Left lung (tissue), 10 donors: ENCODE measurements around the gene HCAR2. TPM values are rescaled to one million over a fixed set of nuclear protein-coding genes. Genes with fewer than 3 reads are reported as not detected.

Source experiments
- ATAC-seq: fragments of 200-7000 bp; cut with Tn5 transposase; one replicate; pipeline ENCODE4 v1.9.1; 2020; ENCODE audit warnings: moderate library complexity
- DNase-seq, 4 donors: peaks; one replicate each; pipeline ENCODE4 v3.0.0-alpha.2; 2013 to 2020
- H3K27ac ChIP-seq, 2 donors: fragments of 200-600 bp; sonication (generic) in 1 of 2; one replicate each; pipeline versions ENCODE4 v1.5.0 to v1.8.0; 2020 to 2021
- H3K27me3 ChIP-seq, 2 donors: fragments of 200-600 bp; sonication (generic) in 1 of 2; one replicate each; pipeline versions ENCODE4 v1.5.0 to v1.8.0; 2020 to 2021
- H3K36me3 ChIP-seq, 2 donors: fragments of 200-600 bp; sonication (generic) in 1 of 2; one replicate each; pipeline versions ENCODE4 v1.5.0 to v1.8.0; 2020 to 2021
- H3K4me1 ChIP-seq, 2 donors: fragments of 200-600 bp; one replicate each; pipeline ENCODE4 v1.8.0; 2021
- H3K4me3 ChIP-seq, 2 donors: fragments of 200-600 bp; sonication (generic) in 1 of 2; one replicate each; pipeline versions ENCODE4 v1.5.0 to v1.8.0; 2020 to 2021; ENCODE audit warnings: mild to moderate bottlenecking in 1 of 2
- H3K9me3 ChIP-seq, 2 donors: fragments of 200-600 bp; sonication (generic) in 1 of 2; one replicate each; pipeline versions ENCODE4 v1.5.0 to v1.8.0; 2020 to 2021
- intact Hi-C, 2 donors: fragments of 100-400 bp; cut with DNase I; formaldehyde crosslinking; loops; one replicate each; pipeline versions ENCODE4 v1.11.2 to v1.14.2; 2022
- polyA plus RNA-seq, 6 donors: library from polyadenylated mRNA; unstranded; fragments of 120-200 nt; gene quantifications; one replicate each; pipeline ENCODE4 v1.2.1, GENCODE V29; 2013; ENCODE audit not compliant: insufficient read length in 6 of 6
- total RNA-seq, 2 donors: library from RNA; stranded (reverse); fragmentation: NEBNext Ultra II Directional; extraction: Animal tissue kit (Norgen Biotek cat#: 25700); gene quantifications; one replicate each; pipeline ENCODE4 v1.2.1, GENCODE V29; 2021
- TF ChIP-seq, protein P1 (sequence below), 2 donors: fragments of 200-600 bp; sonication (generic) in 1 of 2; IDR thresholded peaks; one replicate each; pipeline versions ENCODE4 v1.5.0 to v1.8.0; 2021; ENCODE audit warnings: antibody characterized with exemption in 2 of 2
- donor health status: DM: no; HTN: yes; CAD: no.
- donor health status: DM: no; HTN: no; CAD: no.

HCAR2 gene
- total and polyA plus RNA-seq, 8 donors: 0.10 to 5.1 (median 0.25) TPM

- no peaks in the 10 kb centered on the region for H3K27me3 ChIP-seq
- peaks cover 0 to 49% of the 10 kb centered on the region in 2 donors for H3K4me1 ChIP-seq
- no peak for DNase-seq
- TF ChIP-seq, protein P1, sequence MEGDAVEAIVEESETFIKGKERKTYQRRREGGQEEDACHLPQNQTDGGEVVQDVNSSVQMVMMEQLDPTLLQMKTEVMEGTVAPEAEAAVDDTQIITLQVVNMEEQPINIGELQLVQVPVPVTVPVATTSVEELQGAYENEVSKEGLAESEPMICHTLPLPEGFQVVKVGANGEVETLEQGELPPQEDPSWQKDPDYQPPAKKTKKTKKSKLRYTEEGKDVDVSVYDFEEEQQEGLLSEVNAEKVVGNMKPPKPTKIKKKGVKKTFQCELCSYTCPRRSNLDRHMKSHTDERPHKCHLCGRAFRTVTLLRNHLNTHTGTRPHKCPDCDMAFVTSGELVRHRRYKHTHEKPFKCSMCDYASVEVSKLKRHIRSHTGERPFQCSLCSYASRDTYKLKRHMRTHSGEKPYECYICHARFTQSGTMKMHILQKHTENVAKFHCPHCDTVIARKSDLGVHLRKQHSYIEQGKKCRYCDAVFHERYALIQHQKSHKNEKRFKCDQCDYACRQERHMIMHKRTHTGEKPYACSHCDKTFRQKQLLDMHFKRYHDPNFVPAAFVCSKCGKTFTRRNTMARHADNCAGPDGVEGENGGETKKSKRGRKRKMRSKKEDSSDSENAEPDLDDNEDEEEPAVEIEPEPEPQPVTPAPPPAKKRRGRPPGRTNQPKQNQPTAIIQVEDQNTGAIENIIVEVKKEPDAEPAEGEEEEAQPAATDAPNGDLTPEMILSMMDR (IDR thresholded peaks at IDR 0.05): no peak
- no peaks in the 10 kb centered on the region for H3K36me3 ChIP-seq
- no peak overlapping the region for H3K4me3 ChIP-seq
- H3K27ac ChIP-seq: peak overlapping the region in 1 of 2 donors; percentile 45
- intact Hi-C loops: no loop called here
- no peak for ATAC-seq
- H3K9me3 ChIP-seq: no peaks in the 10 kb centered on the region
Measured at GRCh38 chr12:122747224-122748135, 44.3 kb upstream of the HCAR2 start.

DNA sequence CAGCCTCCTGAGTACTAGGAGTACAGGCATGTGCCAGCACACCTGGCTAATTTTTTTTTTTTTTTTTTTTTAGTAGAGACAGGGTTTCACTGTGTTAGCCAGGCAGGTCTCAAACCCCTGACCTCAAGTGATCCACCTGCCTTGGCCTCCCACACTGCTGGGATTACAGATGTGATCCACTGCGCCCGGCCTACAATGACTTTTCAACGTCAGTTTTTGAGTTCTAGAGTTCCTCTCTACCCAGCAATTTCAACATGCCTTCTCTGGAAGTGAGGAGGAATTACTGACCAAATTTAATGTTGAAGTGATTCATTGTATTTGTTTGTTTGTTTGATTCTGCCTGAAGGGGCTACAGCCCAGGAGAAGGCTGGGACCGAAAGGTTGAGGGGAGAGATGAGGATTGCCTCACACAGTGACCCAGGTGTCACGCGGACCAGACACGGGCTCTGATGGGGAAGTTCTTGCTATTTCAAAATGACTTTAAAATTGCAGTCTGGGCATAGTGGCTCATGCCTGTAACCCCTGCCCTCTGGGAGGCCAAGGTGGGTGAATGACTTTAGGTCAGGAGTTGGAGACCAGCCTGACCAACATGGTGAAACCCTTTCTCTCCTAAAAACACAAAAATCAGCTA is 40.9 kb upstream of the HCAR2 start:
- ATAC-seq (peak; percentile 43), DNase-seq (peak in 2 of 4 donors; percentile 72 to 85)
- TF ChIP-seq, protein P1 (IDR thresholded peaks at IDR 0.05): no peak
- H3K27me3 ChIP-seq: no peaks in the 10 kb centered on the region
- intact Hi-C loops: no loop called here
- H3K4me1 ChIP-seq: peaks cover 0 to 32% of the 10 kb centered on the region in 2 donors
- no peaks in the 10 kb centered on the region for H3K36me3 ChIP-seq
- no peaks in the 10 kb centered on the region for H3K9me3 ChIP-seq
- peak overlapping the region in 1 of 2 donors; percentile 73 for H3K27ac ChIP-seq
- H3K4me3 ChIP-seq: no peak overlapping the region

- intact Hi-C loops: no loop called here
- H3K27me3 ChIP-seq: no peaks in the 10 kb centered on the region
- no peak overlapping the region for H3K4me3 ChIP-seq
- DNase-seq (no peak), ATAC-seq (no peak)
- H3K27ac ChIP-seq: no peak overlapping the region
- TF ChIP-seq, protein P1 (IDR thresholded peaks at IDR 0.05): no peak
- H3K4me1 ChIP-seq: peaks cover 0 to 17% of the 10 kb centered on the region in 2 donors
- no peaks in the 10 kb centered on the region for H3K36me3 ChIP-seq
- no peaks in the 10 kb centered on the region for H3K9me3 ChIP-seq
Measured at GRCh38 chr12:122740351-122740750, 37.2 kb upstream of the HCAR2 start.

- TF ChIP-seq, protein P1 (IDR thresholded peaks at IDR 0.05): no peak
- H3K4me3 ChIP-seq: no peak overlapping the region
- ATAC-seq (no peak), DNase-seq (no peak)
- peaks cover 0 to 8% of the 10 kb centered on the region in 2 donors for H3K4me1 ChIP-seq
- H3K9me3 ChIP-seq: no peaks in the 10 kb centered on the region
- H3K27ac ChIP-seq: no peak overlapping the region
- H3K27me3 ChIP-seq: no peaks in the 10 kb centered on the region
- intact Hi-C loops: no loop called here
- H3K36me3 ChIP-seq: no peaks in the 10 kb centered on the region
Measured at GRCh38 chr12:122738571-122738970, 35.4 kb upstream of the HCAR2 start.

DNA sequence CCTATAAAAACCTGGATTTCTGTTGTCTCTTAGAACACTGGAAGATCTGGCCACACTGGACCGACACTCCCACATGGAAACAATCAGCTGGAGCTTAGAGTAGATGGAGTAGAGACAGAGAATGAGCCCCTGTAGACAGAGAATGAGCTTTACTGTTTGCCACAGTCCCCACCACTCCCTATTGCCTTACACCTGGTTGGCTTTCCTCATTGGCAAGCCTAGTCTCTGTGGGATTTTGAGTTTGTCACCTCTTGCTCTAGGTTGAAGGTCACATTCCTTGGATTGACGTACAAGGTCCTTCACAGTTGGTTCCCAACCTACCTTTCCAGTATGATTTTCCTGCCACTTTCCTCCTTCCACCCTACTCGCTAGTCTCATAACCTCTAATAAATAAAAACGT is 29.5 kb upstream of the HCAR2 start:
- H3K36me3 ChIP-seq: no peaks in the 10 kb centered on the region
- peaks cover 0 to 10% of the 10 kb centered on the region in 2 donors for H3K27me3 ChIP-seq
- intact Hi-C loops: no loop called here
- ATAC-seq (no peak), DNase-seq (no peak)
- no peak overlapping the region for H3K4me3 ChIP-seq
- TF ChIP-seq, protein P1 (IDR thresholded peaks at IDR 0.05): no peak
- peaks cover 0 to 10% of the 10 kb centered on the region in 2 donors for H3K4me1 ChIP-seq
- no peaks in the 10 kb centered on the region for H3K9me3 ChIP-seq
- H3K27ac ChIP-seq: peak overlapping the region in 1 of 2 donors; percentile 46
